ENCODE measurements around the gene LAMA5. TPM values are rescaled to one million over a fixed set of nuclear protein-coding genes. Genes with fewer than 3 reads are reported as not detected.

LAMA5 gene
- total RNA-seq, 1 experiment from 2014 or later: 321 TPM

- TF ChIP-seq, protein P1, sequence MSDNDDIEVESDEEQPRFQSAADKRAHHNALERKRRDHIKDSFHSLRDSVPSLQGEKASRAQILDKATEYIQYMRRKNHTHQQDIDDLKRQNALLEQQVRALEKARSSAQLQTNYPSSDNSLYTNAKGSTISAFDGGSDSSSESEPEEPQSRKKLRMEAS (IDR thresholded peaks at IDR 0.05): no peak
- TF ChIP-seq SRF (IDR thresholded peaks at IDR 0.05; ENCODE audit: low read depth) (no peak), TCF7L2 (IDR thresholded peaks at IDR 0.05; ENCODE audit: borderline replicate concordance, extremely low read depth, insufficient read depth, insufficient read length) (no peak), ELF1 (IDR thresholded peaks at IDR 0.05; ENCODE audit: borderline replicate concordance, low read depth) (no peak)
These were observed 45.1 kb downstream of the LAMA5 start (continued) for GRCh38 chr20:62321975-62322374.

DNA sequence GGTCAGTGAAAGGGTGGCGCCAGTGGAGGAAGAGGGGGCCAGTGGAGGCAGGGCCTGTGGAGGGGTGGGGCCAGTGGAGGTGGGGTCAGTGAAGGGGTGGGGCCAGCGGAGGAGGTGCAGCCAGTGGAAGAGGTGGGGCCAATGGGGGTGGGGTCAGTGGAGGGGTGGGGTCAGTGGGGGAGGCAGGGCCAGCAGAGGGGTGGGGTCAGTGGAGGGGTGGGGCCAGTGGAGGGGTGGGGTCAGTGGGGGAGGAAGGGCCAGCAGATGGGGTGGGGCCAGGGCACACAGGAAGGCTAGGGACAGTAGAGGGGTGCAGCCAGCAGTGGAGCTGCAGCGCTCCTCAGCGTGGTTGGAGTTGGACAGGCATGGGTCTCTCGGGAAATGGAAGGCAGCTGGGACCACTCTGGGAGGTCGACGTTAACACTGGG, 45.6 kb downstream of the LAMA5 start:
- CTCF ChIA-PET: no interaction called here
- H3K4me3 ChIP-seq (replicated peaks in 1 of 2; ENCODE audit: low read depth in 1 of 2, low read length in 2 of 2): no peak overlapping the region
- H2AFZ ChIP-seq (ENCODE audit: low read depth, low read length, poor library complexity, severe bottlenecking): no peak overlapping the region
- peaks cover 0 to 5% of the 10 kb centered on the region in 2 experiments; a peak in 1 of 4 replicates for H3K4me1 ChIP-seq (ENCODE audit: control insufficient read depth in 1 of 2, insufficient read depth in 2 of 2, low read length in 2 of 2)
- no peaks in the 10 kb centered on the region for H3K9me2 ChIP-seq (ENCODE audit: insufficient read depth)
- peaks cover 7% of the 10 kb centered on the region; the same call in 1 of the 2 replicates for H3K79me2 ChIP-seq (ENCODE audit: insufficient read depth, low read length)
- DNase-seq (ENCODE audit: low read depth, low spot score): peak; percentile 31
- RAD21 ChIA-PET (ENCODE audit: low non-redundant PET in 1 of 2, low total read pairs in 2 of 2, uncharacterized antibody in 2 of 2, unreplicated experiment in 2 of 2): no interaction called here
- no peak overlapping the region for H3K4me2 ChIP-seq (ENCODE audit: low read length)
- no peak overlapping the region for H3K9ac ChIP-seq (ENCODE audit: low read length)
- H3K36me3 ChIP-seq (ENCODE audit: control insufficient read depth in 1 of 2, insufficient read depth in 2 of 2, low read length in 2 of 2): peaks cover 10 to 39% of the 10 kb centered on the region in 2 experiments
- POLR2A ChIA-PET: no interaction called here
- no peak for TF ChIP-seq JUND (IDR thresholded peaks at IDR 0.05)
- no peak for TF ChIP-seq SP1 (IDR thresholded peaks at IDR 0.05; ENCODE audit: low read depth)
- no peak for TF ChIP-seq POLR2AphosphoS5 (IDR thresholded peaks at IDR 0.05; ENCODE audit: low read depth, low read length)
- TF ChIP-seq RAD21 (IDR thresholded peaks at IDR 0.05; ENCODE audit: low read depth): no peak
- TF ChIP-seq, protein P2, sequence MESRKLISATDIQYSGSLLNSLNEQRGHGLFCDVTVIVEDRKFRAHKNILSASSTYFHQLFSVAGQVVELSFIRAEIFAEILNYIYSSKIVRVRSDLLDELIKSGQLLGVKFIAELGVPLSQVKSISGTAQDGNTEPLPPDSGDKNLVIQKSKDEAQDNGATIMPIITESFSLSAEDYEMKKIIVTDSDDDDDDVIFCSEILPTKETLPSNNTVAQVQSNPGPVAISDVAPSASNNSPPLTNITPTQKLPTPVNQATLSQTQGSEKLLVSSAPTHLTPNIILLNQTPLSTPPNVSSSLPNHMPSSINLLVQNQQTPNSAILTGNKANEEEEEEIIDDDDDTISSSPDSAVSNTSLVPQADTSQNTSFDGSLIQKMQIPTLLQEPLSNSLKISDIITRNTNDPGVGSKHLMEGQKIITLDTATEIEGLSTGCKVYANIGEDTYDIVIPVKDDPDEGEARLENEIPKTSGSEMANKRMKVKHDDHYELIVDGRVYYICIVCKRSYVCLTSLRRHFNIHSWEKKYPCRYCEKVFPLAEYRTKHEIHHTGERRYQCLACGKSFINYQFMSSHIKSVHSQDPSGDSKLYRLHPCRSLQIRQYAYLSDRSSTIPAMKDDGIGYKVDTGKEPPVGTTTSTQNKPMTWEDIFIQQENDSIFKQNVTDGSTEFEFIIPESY (IDR thresholded peaks at IDR 0.05; ENCODE audit: extremely low read depth, insufficient replicate concordance, low read length): no peak
- TF ChIP-seq CTCF (IDR thresholded peaks at IDR 0.05 in 2 of 3, conservative IDR thresholded peaks at IDR 0.05 in 1 of 3; ENCODE audit: borderline replicate concordance in 1 of 3, insufficient read depth in 1 of 3, low read depth in 2 of 3, low read length in 2 of 3): no peak
- no peak for TF ChIP-seq CBX3 (IDR thresholded peaks at IDR 0.05; ENCODE audit: low read depth)
- no peak for TF ChIP-seq ELF1 (IDR thresholded peaks at IDR 0.05; ENCODE audit: borderline replicate concordance, low read depth)
- TF ChIP-seq SIN3A (IDR thresholded peaks at IDR 0.05; ENCODE audit: low read depth): no peak
- no peak for TF ChIP-seq ZFX (IDR thresholded peaks at IDR 0.05)
- no peak for TF ChIP-seq TCF7L2 (IDR thresholded peaks at IDR 0.05; ENCODE audit: borderline replicate concordance, extremely low read depth, insufficient read depth, insufficient read length)
- TF ChIP-seq YY1 (IDR thresholded peaks at IDR 0.05; ENCODE audit: extremely low read depth, insufficient replicate concordance, low read depth, low read length): no peak
- TF ChIP-seq POLR2A (IDR thresholded peaks at IDR 0.05; ENCODE audit: borderline replicate concordance, extremely low read depth, insufficient read depth, insufficient read length): no peak
- TF ChIP-seq SRF (IDR thresholded peaks at IDR 0.05; ENCODE audit: low read depth): no peak
- no peak for TF ChIP-seq ZNF274 (IDR thresholded peaks at IDR 0.05; ENCODE audit: low read depth, low read length)
- ATAC-seq: peak; percentile 62
- BruUV-seq (replicated peaks): no TSS peak
- H3K27ac ChIP-seq (ENCODE audit: low read depth, low read length): peak overlapping the region; percentile 41; the same call in 1 of the 2 replicates
- intact Hi-C loops (cut with micrococcal nuclease): no loop called here
- H3K9me3 ChIP-seq (ENCODE audit: control insufficient read depth in 1 of 2, insufficient read depth in 1 of 2, low read depth in 1 of 2, low read length in 2 of 2): no peaks in the 10 kb centered on the region
- H4K20me1 ChIP-seq (ENCODE audit: insufficient read depth): no peaks in the 10 kb centered on the region
- H3K27me3 ChIP-seq (ENCODE audit: insufficient read depth, low read length): no peaks in the 10 kb centered on the region
